NCI-H2107 treated with DMSO at 0.1 percent for 48 hours (cell line): Measurements from ENCODE around the gene GDPD2.
A peak's percentile ranks its signal among the peaks of the same experiment; 100 is the strongest.

Source experiments
- DNase-seq: peaks from one replicate; lab custom pipeline; 2025; ENCODE audit not compliant: unreplicated experiment; lab: John Stamatoyannopoulos, UW

Gene GDPD2

DNA sequence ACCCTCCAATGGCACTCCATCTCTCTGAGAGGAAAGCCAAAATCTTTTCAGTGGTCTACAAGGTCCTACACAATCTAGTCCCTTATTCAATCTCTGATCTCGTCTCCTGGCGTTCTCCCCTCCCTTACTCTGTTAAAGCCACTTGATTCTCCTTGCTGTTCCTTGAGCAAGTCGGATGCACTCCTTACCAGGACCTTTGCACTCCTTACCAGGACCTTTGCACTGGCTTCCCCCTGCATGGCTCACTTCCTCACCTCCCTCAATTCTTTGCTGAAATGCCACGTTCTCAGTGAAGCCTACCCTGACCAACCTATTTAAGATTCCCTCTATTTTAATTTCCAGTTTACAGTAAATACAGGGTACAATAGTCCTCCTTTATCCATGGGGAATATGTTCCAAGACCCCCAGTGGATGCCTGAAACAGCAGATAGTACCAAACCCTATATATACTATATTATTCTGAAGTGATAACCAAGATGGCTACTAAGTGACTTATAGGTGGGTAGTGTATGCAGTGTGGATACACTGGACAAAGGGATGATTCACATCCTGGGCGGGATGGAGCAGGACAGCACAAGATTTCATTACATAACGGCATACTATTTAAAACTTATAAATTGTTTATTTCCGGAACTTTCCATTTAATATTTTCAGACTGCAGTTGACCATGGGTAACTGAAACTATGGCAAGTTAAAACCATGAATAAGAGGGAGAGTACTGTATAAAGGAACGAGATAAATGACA lies 15.0 kb downstream of the GDPD2 start:
- DNase-seq: no peak

DNA sequence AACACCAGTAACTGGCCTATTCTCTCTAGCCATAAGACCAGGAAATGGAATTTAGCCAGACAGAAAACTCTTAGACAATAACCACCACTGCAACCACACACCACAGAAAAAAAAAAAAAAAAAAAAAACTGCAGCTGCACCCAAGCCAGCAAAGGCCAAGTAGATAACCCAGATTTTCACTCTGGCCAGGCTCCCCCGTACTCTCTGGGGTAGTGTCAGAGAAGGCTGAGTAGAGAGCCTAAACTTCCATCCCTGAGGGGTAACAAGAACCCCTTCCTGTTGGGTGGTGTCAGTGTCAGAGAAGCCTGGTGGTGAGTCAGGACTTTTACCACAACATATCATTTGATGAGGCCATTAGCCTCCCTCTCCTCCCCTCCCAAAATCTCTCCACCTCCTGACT lies 15.9 kb downstream of the GDPD2 start:
- no peak for DNase-seq

DNA sequence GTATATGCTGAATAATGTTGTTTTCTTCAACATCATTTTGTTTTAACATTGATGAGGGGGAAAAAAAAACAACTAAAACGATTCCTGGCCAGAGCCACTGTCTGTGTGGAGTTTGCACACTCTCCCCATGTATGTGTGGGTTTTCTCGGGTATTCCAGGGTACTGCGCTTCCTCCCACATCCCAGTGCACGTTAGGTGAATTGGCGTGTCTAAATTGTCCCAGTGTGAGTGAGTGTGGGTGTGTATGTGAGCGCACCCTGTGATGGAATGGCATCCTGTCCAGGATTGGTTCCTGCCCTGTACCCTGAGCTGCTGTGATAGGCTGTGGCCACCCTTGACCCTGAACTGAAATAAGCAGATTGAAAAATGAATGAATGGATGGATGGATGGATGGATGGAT lies 19.1 kb downstream of the GDPD2 start:
- DNase-seq: no peak

DNA sequence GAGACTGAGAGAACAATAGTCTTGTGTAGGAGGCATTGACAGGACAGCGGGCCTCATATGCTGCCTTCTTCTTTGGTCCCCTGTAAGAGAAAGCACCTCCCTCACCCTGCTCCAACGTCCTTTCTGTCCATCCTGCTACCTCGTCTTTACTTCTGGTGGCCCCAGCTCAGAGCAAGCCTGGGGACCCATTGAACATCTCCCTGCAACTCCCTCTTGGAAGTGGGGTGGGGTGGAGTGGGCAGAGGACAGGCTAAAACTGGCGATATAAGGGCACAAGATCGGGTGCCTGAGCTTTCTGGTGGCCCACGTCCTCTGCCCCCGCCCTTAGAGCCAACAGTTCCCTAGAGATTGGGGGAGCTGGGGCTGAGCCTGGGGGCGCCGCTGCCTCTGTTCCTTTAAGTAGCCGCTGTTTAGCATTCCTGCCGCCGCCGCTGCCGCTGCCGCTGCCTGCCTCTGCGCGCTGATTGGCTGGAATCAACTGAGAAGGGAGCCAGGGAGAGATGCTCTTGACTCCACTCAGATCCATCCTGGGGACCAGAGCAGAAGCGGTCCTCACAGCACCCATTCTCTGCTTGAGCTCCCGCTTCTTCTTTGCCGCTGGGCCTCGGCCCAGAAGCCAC lies 21.3 kb downstream of the GDPD2 start, which contains the start of gene DLG3:
DLG3 (plus strand) TSS at position 510 of the 620 bp plus-strand sequence. CDS start 367 bp downstream, outside the sequence.
- DNase-seq: no peak

DNA sequence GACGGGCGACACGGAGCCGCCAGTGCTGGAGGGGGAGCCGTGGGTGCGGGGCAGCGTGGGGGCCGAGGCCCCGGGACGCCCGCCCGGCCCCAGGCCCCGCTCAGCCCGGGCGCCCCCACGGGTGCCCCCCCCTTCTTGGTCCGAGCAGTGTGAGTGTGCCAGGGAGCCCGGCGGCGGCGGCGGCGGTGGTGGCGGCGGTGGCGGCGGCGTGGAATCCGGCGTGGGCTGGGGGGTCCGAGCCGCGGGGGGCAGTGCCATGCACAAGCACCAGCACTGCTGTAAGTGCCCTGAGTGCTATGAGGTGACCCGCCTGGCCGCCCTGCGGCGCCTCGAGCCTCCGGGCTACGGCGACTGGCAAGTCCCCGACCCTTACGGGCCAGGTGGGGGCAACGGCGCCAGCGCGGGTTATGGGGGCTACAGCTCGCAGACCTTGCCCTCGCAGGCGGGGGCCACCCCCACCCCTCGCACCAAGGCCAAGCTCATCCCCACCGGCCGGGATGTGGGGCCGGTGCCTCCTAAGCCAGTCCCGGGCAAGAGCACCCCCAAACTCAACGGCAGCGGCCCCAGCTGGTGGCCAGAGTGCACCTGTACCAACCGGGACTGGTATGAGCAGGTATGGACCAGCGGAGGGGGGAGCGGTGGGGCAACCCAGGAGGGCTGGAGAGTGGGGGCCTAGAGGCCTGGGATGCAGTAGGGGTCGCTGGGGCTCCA lies 22.0 kb downstream of the GDPD2 start:
- DNase-seq: no peak

DNA sequence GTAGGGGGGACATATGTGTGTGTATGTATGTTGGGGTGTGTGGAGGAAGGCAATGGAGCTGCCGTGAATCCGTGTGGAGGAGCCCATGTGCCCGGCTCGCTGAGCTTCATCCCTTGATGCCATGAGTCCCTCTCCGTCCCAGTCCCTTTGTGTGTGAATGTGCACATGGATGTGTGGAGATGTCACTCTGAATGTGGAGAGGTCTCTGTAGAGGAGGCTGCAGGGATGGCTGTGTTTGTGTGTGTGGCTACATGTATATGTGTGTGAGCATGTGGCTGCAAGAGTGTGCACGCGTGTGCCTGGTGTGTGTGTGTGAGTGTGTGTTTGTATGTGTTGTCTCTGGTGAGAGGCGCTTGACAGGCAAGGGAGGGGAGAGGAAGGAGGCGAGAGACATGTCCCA lies 22.8 kb downstream of the GDPD2 start:
- no peak for DNase-seq

DNA sequence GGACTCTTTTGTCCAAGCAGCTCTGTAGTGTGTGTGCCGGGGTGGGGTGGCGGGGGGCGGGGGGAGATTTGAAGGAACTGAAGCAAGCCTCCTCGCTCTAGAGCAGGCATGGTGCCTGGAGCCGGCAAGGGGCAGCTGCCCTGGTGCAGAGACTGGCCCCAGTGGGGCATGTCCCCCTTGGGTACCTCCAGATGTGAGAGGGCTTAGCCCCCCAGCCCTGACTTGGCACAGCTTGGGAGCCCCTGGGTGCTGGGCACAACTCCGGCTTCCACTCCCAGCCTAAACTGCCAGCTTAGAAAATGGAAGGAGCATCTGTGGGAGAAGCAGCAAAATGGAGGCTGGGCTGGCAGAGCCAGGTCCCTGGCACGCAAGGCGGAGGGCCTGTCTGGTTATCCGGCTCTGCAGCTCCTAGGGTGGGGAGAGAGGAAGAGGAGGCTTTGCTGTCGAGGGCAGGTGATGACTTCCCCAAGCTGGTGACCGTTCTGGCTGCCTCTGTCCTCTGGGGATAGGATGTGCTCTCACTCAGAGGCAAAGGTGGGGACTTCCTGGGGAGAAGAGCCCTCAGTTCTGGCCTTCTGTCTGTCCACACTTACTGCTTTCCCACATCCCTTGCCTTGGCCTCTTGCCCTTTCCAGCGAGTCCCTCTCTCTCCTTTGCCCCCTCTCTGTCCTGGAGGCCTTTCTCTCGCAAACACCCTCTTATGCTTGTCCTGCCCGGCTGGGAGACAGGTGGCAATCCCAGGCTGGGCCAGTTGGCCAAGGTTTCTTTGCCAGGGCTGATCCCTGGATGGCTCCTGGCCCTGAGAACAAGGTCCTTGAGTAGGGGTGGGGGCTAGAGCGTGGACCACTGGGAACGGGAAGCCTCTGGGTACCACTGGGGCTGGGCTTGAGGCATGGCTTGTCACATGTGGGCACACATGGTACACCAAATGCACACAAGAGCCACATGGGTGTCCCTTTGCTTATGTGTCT lies 23.6 kb downstream of the GDPD2 start:
- no peak for DNase-seq

DNA sequence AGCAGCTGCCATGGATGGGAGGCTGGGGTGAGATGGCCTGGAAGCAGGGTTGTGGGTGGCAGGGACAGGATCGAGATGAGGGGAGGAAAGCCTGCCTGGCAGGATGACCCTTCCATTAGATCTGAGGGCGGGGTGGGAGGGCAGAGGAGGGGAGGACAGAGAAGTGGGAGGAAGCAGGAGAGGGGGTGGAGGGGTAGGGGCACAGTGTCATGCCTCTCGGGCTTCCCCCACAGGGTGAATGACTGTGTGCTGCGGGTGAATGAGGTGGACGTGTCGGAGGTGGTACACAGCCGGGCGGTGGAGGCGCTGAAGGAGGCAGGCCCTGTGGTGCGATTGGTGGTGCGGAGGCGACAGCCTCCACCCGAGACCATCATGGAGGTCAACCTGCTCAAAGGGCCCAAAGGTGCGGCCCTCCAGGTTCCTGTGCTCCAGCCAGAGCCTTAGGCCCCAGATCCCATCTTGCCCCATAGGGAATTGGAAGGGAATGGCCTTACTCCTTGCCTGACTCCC lies 26.4 kb downstream of the GDPD2 start:
- no peak for DNase-seq

DNA sequence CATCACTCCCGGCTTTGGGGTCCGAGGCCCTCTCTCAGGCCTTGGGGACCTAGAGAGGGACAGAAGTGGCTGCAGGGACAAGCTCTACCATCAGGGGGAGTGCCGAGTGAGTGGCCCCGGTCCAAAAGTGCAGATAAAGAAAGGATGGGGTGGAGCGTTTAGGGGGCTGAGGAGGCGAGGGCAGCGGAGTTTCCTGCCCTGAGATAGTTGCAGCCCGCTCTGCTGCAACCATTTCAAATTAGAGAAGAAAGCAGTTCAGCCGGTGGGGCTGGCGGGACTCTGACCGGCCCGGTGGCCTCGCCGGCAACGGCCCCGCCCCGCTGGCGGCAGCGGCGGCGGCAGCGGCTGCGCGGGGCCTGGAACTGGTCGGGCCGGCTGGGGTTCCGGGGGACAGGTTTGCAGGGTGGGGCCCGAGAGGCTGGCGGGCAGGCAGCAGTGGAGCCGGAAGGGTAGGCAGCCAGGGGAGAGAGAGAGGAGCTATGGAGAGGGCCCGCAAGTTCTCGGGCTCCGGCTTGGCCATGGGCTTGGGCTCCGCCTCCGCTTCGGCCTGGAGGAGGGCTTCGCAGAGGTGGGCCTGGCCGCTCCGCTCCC lies 29.1 kb downstream of the GDPD2 start:
- peak; percentile 24 for DNase-seq

DNA sequence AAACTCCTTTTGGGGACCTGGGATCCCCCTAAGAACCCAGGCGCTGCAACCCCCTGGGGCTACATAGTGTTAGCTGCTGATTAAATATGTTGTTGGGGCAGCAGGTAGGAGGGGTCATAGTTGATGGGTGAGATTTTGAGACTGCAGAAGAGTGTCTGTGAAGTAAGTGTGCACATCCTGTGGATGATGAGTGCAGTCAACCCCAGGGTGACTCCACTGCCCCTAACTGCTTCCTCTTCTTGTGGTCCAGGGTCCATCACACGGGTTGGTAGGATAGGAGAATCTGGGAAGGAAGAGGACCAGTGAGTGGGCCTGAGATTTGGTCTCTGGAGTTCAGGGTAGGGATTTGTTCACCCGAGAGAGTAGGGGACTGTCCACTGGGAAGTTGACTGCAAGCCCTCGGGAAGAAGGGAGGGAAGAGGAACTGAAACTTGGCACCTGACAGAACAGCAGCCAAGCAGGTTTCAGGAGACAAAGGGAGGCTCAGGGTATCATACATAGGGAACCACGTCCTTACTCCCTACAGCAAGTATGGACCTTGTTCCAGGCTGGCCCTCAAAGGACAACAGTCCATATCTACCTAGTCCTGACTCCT lies 30.0 kb downstream of the GDPD2 start:
- DNase-seq: no peak

DNA sequence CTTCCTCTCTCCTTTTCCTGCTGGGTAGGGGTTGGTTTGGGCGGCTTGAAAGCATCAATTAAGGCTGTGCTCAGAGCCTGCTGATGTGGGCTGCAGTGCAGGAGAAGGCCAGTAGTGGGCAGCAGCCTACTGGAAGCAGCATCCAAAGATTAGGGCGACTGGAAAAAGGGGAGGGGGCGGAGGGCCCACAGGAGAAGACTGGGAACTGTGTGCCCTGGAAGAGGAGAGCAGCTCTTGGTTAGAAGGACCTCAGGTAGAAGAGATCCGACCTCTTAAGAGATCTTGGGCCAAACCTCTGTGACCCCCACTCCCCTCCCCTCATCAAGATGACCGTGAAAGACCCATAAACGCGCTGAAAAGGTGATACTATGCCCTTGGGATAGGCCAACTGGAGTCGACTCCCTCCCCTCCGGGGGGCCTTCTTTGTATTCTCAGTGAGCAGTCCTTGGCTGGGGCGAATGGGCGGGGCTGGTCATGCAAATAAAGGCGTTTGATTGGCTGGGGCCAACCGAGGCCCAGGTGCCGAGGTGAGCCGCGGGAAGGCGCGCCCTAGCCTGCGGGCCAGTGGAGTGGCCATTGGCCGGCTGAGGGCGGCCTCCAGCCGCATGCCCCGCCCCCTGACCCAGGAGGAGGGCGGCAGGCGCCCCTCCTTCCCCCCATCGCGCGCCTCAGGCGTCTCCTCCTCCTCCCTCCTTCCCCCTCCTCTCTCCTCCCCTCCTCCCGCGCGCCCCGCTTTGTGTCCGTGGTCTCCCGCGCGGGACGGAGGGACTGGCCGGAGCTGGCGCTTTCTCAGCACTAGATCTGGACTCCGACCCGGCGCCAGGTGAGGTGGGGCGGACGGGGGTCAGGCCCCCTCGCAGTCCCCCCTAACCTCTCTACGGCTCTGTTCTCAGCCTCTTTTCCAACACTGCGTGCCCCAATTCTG lies 31.6 kb downstream of the GDPD2 start:
- DNase-seq: peak; percentile 97

DNA sequence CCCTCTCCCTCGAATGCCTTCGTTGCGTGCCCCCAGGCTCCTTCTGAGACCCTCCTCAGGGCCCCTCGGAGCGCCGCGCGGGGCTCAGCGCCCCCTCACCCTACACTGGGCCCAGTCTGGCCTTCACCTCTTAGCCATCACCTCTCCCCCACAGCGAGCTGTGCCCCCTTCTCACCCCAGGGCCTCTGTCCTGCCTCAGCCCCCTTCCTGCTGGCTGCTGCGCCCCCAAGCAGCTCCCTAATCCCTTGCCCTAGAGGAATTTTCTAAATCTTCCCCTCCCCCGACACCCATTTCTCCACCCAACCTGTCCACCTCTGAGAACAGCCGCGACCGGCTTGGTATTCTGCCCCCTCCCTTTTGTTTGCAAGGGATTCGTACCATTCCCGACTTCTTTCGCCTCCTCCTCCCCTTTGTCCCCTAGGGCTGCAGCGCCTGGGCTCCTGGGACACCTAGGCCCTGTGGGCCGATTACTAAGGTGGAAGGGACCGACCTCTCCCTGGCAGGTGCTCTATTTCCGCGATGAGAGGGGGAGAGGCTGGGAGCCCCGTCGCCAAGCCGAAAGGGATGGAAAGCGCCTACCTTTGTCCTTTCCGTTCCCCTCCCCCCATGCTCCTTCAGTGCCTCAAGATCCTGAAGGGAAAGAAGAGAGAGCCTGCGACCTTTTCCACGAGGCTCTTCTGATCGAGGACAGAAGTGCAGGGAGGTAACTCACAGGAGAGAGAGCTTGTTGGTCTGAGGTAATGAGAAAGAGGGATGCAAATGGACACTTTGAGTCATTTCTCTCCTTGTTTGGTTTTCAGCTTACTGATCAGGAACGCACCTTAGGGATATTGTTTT lies 32.5 kb downstream of the GDPD2 start:
- no peak for DNase-seq

DNA sequence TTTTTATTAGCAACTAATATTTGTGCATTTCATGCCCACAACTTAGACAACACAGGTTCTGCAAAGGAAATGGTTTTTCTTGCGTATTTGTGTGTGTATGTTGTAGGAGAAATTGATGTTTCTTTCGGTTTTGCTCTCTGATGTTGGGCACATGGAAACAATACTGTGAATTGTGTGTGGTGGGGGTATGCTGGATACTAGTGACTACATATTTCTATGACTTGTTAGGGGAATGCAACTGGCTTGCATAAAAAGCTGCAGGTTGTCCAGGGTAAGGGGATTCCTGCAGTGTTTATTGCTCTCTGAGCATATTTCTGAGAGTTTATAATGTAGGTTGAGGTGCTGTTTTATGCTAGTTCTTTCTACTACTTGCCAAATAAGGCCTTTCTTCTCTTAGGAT lies 33.1 kb downstream of the GDPD2 start:
- DNase-seq: no peak

DNA sequence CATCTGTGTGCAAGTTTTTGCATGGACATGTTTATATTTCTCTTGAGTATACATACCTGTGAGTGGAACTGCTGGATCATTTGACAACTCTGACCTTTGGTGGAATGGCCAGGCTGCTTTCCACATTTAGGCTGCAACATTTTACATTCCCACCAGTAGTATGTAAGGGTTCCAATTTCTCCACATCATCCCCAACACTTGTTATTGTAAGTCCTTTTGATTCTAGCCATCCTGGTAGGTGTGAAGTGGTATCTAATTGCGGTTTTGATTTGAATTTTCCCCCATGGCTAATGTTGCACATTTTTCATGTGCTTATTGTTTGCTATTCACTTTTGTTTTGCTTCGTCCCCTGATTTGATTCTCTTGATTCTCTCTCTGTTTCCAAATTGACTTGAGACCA lies 37.9 kb downstream of the GDPD2 start:
- DNase-seq: no peak

DNA sequence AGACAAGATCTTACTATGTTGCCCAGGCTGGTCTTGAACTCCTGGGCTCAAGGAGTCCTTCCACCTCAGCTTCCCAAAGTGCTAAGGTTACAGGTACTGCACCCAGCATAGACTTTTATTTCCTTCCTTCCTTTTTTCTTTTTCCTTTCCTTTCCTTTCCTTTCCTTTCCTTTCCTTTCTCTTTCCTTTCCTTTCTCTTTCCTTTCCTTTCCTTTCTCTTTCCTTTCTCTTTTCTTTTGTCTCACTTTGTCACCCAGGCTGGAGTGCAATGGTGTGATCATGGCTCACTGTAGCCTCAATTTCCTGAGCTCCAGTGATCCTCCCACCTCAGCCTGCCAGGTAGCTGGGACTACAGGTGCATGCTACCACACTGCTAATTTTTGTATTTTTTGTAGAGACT lies 40.9 kb downstream of the GDPD2 start:
- DNase-seq: no peak

DNA sequence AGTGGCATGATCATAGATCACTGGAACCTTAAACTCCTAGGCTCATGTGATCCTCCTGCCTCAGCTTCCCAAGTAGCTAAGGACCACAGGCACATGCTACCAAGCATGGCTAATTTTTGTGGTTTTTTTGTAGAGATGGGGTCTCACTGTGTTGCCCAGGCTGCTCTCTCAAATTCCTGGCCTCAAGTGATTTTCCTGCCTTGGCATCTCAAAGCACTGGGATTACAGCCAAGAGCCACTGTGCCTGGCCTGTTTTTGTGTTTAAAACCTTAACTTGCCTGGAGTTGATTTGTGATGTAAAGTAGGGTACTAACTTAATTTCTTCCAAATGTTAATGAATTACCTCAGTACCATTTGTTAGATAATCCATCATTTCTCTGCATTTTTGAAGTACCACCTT lies 43.9 kb downstream of the GDPD2 start:
- DNase-seq: no peak

DNA sequence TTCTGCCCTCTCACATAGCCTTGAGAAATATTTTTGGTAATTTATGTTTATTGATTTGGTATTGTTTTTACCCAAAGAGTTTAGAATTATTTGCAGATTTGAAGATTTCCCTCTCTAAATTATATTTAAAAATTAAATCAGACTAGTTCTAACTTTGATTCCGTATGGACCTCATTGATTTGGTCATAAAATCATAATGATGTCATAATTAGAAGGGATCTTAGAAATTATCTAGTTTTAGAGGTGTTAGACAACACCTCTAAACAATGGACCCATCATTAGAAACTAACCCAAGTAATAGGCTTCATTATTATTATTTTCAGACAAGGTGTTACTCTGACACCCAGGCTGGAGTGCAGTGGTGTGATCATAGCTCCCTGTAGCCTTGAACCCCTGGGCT lies 45.6 kb downstream of the GDPD2 start:
- DNase-seq: no peak

DNA sequence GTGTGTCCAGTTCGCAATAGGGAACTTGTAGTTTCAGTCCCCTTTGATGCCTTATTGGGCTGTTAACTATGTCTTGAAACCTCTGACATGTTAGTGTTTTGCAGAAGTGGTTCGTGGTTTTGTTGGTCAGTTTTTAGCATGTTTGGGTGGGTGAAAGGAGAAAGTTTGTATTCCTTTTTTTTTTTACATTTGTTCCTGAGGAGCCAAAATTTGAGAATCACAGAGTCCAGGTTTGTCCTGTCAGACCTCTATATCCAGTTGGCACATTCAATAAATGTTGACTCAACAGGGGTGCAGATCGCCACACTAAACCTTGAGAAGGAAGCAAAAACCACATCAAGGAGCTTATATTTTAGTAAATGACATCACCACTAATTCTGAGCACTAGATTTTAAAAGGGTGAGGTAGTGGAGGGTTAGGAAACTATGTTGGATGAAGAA lies 47.8 kb downstream of the GDPD2 start:
- no peak for DNase-seq
